ENCODE data around the gene SDHB.

DNA sequence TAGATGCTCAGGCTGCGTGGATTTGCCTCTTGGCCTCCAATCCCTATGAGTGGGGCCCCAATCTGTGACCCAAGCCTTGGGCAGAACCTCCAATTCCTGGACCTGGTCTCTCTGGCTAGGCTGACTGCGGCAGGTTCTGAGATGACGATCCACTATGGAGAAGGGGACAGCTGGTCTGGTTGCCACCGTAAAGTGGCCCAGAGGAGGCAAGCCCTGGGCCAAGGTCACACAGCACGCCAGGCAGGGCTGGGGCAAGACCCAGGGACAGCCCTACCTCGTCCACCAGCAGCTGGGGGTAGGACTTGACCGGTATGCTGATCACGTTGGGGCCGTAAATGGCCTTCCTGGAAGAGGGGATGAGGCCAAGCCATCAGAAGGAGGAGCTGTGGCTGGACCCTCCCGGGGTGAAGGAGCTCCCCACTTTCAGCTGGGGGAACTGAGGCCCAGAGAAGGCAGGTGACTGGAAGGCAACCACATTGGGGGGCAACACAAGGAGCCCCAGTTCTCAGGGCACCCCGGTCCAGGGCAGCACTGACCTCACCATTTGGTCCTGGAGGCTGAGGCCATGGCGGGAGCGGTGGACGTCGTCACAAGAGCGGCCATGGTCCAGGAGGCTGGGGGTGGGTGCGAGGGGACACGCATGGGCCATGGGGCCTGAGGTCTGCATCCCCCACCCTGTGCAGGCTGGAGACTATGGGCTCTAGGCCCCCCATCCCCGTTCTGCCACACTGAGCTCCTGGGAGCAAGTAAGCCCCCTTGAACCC is 51.9 kb downstream of the SDHB start:
- TF ChIP-seq, protein P1, sequence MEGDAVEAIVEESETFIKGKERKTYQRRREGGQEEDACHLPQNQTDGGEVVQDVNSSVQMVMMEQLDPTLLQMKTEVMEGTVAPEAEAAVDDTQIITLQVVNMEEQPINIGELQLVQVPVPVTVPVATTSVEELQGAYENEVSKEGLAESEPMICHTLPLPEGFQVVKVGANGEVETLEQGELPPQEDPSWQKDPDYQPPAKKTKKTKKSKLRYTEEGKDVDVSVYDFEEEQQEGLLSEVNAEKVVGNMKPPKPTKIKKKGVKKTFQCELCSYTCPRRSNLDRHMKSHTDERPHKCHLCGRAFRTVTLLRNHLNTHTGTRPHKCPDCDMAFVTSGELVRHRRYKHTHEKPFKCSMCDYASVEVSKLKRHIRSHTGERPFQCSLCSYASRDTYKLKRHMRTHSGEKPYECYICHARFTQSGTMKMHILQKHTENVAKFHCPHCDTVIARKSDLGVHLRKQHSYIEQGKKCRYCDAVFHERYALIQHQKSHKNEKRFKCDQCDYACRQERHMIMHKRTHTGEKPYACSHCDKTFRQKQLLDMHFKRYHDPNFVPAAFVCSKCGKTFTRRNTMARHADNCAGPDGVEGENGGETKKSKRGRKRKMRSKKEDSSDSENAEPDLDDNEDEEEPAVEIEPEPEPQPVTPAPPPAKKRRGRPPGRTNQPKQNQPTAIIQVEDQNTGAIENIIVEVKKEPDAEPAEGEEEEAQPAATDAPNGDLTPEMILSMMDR (conservative IDR thresholded peaks at IDR 0.05 in 1 of 2, IDR thresholded peaks at IDR 0.05 in 1 of 2; ENCODE audit: extremely low read depth in 1 of 2, insufficient read depth in 1 of 2, low read depth in 1 of 2, low read length in 2 of 2) = no peak
- TF ChIP-seq EZH2 (IDR thresholded peaks at IDR 0.05; ENCODE audit: borderline replicate concordance, low read length) = no peak
